H9 (cell line): ENCODE data around the gene PTCRA. TPM values are rescaled to one million over a fixed set of nuclear protein-coding genes. Genes with fewer than 3 reads are reported as not detected.

Experiments used
- DNase-seq: peaks from one replicate; pipeline ENCODE4 v3.0.0-alpha.2; 2017
- H2AFZ ChIP-seq: one replicate; pipeline ENCODE4 v1.6.1; 2013; ENCODE audit warnings: mild to moderate bottlenecking, low read length, control low read depth, moderate library complexity
- H2AK5ac ChIP-seq: 2 replicates; pipeline ENCODE4 v1.6.1; 2013; ENCODE audit warnings: low read length, control low read depth, mixed read lengths; ENCODE audit not compliant: insufficient read length
- H2BK120ac ChIP-seq: one replicate; pipeline ENCODE4 v1.6.1; 2013; ENCODE audit warnings: low read depth, mild to moderate bottlenecking, low read length, control low read depth, inconsistent platforms; ENCODE audit not compliant: poor library complexity, severe bottlenecking
- H2BK12ac ChIP-seq: 2 replicates; pipeline ENCODE4 v1.6.1; 2013; ENCODE audit warnings: low read length, control low read depth, mixed read lengths, low read depth; ENCODE audit not compliant: insufficient read length
- H2BK15ac ChIP-seq: 2 replicates; pipeline ENCODE4 v1.6.1; 2013; ENCODE audit warnings: low read depth, low read length, control low read depth
- H2BK20ac ChIP-seq: one replicate; pipeline ENCODE4 v1.6.1; 2013; ENCODE audit warnings: low read depth, mild to moderate bottlenecking, low read length, control low read depth, inconsistent platforms; ENCODE audit not compliant: poor library complexity, severe bottlenecking
- H2BK5ac ChIP-seq: 2 replicates; pipeline ENCODE4 v1.6.1; 2013; ENCODE audit warnings: low read length, control low read depth, mixed read lengths; ENCODE audit not compliant: insufficient read length
- H3K14ac ChIP-seq: 2 replicates; pipeline ENCODE4 v1.6.1; 2013; ENCODE audit warnings: low read length, control low read depth; ENCODE audit not compliant: insufficient read depth
- H3K18ac ChIP-seq: 2 replicates; pipeline ENCODE4 v1.6.1; 2013; ENCODE audit warnings: low read depth, mild to moderate bottlenecking, mixed read lengths, low read length, control low read depth; ENCODE audit not compliant: insufficient read length
- H3K23ac ChIP-seq: 2 replicates; pipeline ENCODE4 v1.6.1; 2013; ENCODE audit warnings: low read length, control low read depth, mixed read lengths, low read depth; ENCODE audit not compliant: insufficient read length
- H3K23me2 ChIP-seq: 2 replicates; pipeline ENCODE4 v1.6.1; 2013; ENCODE audit warnings: low read depth, mild to moderate bottlenecking, mixed read lengths, low read length, control low read depth; ENCODE audit not compliant: insufficient read length, poor library complexity, severe bottlenecking
- H3K27ac ChIP-seq: 2 replicates; pipeline ENCODE4 v1.5.1; 2013; ENCODE audit warnings: low read length, control low read depth, mixed read lengths, low read depth; ENCODE audit not compliant: insufficient read length
- H3K27me3 ChIP-seq: 2 replicates; pipeline ENCODE4 v1.6.1; 2013; ENCODE audit warnings: low read length, control low read depth, inconsistent platforms; ENCODE audit not compliant: insufficient read depth
- H3K4ac ChIP-seq: 2 replicates; pipeline ENCODE4 v1.6.1; 2013; ENCODE audit warnings: low read depth, mild to moderate bottlenecking, control low read depth, inconsistent platforms, low read length, moderate library complexity
- H3K4me1 ChIP-seq: 2 replicates; pipeline ENCODE4 v1.6.1; 2013; ENCODE audit warnings: low read length, control low read depth, inconsistent platforms; ENCODE audit not compliant: insufficient read depth
- H3K4me2 ChIP-seq: 2 replicates; pipeline ENCODE4 v1.6.1; 2013; ENCODE audit warnings: low read length, control low read depth, mixed read lengths; ENCODE audit not compliant: insufficient read length, insufficient read depth
- H3K56ac ChIP-seq: 2 replicates; pipeline ENCODE4 v1.6.1; 2013; ENCODE audit warnings: low read depth, mild to moderate bottlenecking, mixed read lengths, low read length, control low read depth; ENCODE audit not compliant: insufficient read length
- H3K79me1 ChIP-seq: 2 replicates; pipeline ENCODE4 v1.6.1; 2013; ENCODE audit warnings: low read depth, mild to moderate bottlenecking, moderate library complexity, low read length, control low read depth, inconsistent platforms; ENCODE audit not compliant: insufficient read depth, poor library complexity, severe bottlenecking
- H3K79me2 ChIP-seq: 2 replicates; pipeline ENCODE4 v1.6.1; 2013; ENCODE audit warnings: low read length, control low read depth, inconsistent platforms; ENCODE audit not compliant: insufficient read depth
- H3K9ac ChIP-seq: 2 replicates; pipeline ENCODE4 v1.6.1; 2013; ENCODE audit warnings: low read length, control low read depth, mixed read lengths; ENCODE audit not compliant: insufficient read length; ENCODE audit errors: extremely low read depth
- H3K9me3 ChIP-seq: one replicate; pipeline ENCODE4 v1.6.1; 2013; ENCODE audit warnings: low read depth, low read length, inconsistent platforms; ENCODE audit not compliant: control insufficient read depth
- H3T11ph ChIP-seq: one replicate; pipeline ENCODE4 v1.6.1; 2013; ENCODE audit warnings: mild to moderate bottlenecking, low read length, control low read depth, inconsistent platforms
- H4K20me1 ChIP-seq: one replicate; pipeline ENCODE4 v1.6.1; 2013; ENCODE audit not compliant: control insufficient read depth, insufficient read length, insufficient read depth
- H4K5ac ChIP-seq: 2 replicates; pipeline ENCODE4 v1.6.1; 2013; ENCODE audit warnings: low read depth, mild to moderate bottlenecking, mixed read lengths, low read length, control low read depth; ENCODE audit not compliant: insufficient read length
- H4K8ac ChIP-seq: replicated peaks from 2 replicates; pipeline ENCODE4 v1.6.1; 2013; ENCODE audit warnings: low read length, control low read depth, mixed read lengths, low read depth; ENCODE audit not compliant: insufficient read length
- H4K91ac ChIP-seq: 2 replicates; pipeline ENCODE4 v1.6.1; 2013; ENCODE audit warnings: low read depth, mild to moderate bottlenecking, moderate library complexity, mixed read lengths, low read length, control low read depth; ENCODE audit not compliant: insufficient read length
- H3K27ac Mint-ChIP-seq, 3 experiments: 2 replicates in 2 of 3; 3 replicates in 1 of 3; pipeline ENCODE4 v1.8.0; 2020 to 2021; ENCODE audit warnings: mixed read lengths in 3 of 3, mild to moderate bottlenecking in 1 of 3, moderate library complexity in 1 of 3
- H3K27me3 Mint-ChIP-seq: 2 replicates; pipeline ENCODE4 v1.8.0; 2021; ENCODE audit warnings: low read depth, mild to moderate bottlenecking, moderate library complexity, mixed read lengths
- H3K36me3 Mint-ChIP-seq, 3 experiments: 2 replicates in 2 of 3; 3 replicates in 1 of 3; pipeline ENCODE4 v1.8.0; 2020 to 2021; ENCODE audit warnings: low read depth in 3 of 3, mixed read lengths in 3 of 3; ENCODE audit not compliant: insufficient read depth in 1 of 3
- H3K4me1 Mint-ChIP-seq, 2 experiments: 2 replicates each; pipeline ENCODE4 v1.8.0; 2020; ENCODE audit warnings: mixed read lengths in 2 of 2
- H3K4me3 Mint-ChIP-seq, 2 experiments: 2 replicates in 1 of 2; 3 replicates in 1 of 2; pipeline ENCODE4 v1.8.0; 2020 to 2021; ENCODE audit warnings: mild to moderate bottlenecking in 2 of 2, mixed read lengths in 2 of 2, moderate library complexity in 1 of 2
- H3K9me3 Mint-ChIP-seq, 2 experiments: 2 replicates in 1 of 2; 3 replicates in 1 of 2; pipeline ENCODE4 v1.8.0; 2020; ENCODE audit warnings: mild to moderate bottlenecking in 2 of 2, mixed read lengths in 2 of 2, moderate library complexity in 1 of 2
- CTCF ChIP-seq: fragments of 200-600 bp; sonication (generic); conservative IDR thresholded peaks from 3 replicates; pipeline ENCODE4 v1.8.0; 2021; ENCODE audit warnings: antibody characterized with exemption, mild to moderate bottlenecking
- WGBS: extraction: QIAGEN DNeasy Blood & Tissue Kit; methylation state at CpG from one replicate; pipeline ENCODE4 v1.1.7; 2013; ENCODE audit warnings: missing lambda C conversion rate, low lambda C conversion rate, mixed read lengths; ENCODE audit not compliant: insufficient read length; ENCODE audit errors: extremely low coverage; 5-methylcytosine and 5-hydroxymethylcytosine counted together
- total RNA-seq: library from RNA; stranded (reverse); gene quantifications from 2 replicates; pipeline ENCODE4 v1.2.1, GENCODE V29; 2021

The PTCRA gene
- total RNA-seq, 1 experiment from 2014 or later = not detected

DNA sequence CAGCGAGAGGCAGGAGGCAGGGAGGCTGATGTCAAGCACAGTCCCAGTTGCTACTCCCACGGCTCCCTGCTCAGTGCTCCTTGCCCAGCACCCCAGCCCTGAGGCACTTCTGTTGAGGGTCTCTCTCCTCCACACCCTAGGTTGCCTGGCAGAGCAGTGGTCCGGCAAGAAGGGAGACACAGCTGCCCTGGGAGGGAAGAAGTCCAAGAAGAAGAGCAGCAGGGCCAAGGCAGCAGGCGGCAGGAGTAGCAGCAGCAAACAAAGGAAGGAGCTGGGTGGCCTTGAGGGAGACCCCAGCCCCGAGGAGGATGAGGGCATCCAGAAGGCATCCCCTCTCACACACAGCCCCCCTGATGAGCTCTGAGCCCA, 22.6 kb downstream of the PTCRA start:
- H2AFZ ChIP-seq = no peak overlapping the region
- H3K4me1 ChIP-seq = no peaks in the 10 kb centered on the region
- no peaks in the 10 kb centered on the region for H3K27me3 Mint-ChIP-seq
- H3K27me3 ChIP-seq = no peaks in the 10 kb centered on the region
- H3K4me3 Mint-ChIP-seq = no peak overlapping the region
- H3K14ac ChIP-seq = no peak overlapping the region; the same call in 1 of the 2 replicates
- no peak overlapping the region for H2BK12ac ChIP-seq
- H3K4ac ChIP-seq = no peak overlapping the region
- no peak overlapping the region for H2AK5ac ChIP-seq
- no peak overlapping the region for H3K18ac ChIP-seq
- TF ChIP-seq CTCF = no peak
- no peak overlapping the region for H2BK20ac ChIP-seq
- no peak overlapping the region for H3K27ac ChIP-seq
- H3T11ph ChIP-seq = no peak overlapping the region
- H3K56ac ChIP-seq = no peak overlapping the region
- H3K4me2 ChIP-seq = no peak overlapping the region
- no peak overlapping the region for H4K91ac ChIP-seq
- peaks cover 9 to 14% of the 10 kb centered on the region in 2 experiments for H3K4me1 Mint-ChIP-seq
- H3K23me2 ChIP-seq = no peaks in the 10 kb centered on the region
- H4K20me1 ChIP-seq = peaks cover 2% of the 10 kb centered on the region
- H2BK15ac ChIP-seq = no peak overlapping the region
- H3K23ac ChIP-seq = no peak overlapping the region
- no CpG with 5 or more reads among the region's 5 CpGs for WGBS
- no peak for DNase-seq
- H2BK5ac ChIP-seq = no peak overlapping the region
- no peaks in the 10 kb centered on the region for H3K79me1 ChIP-seq
- no peaks in the 10 kb centered on the region; a peak in 1 of 5 replicates for H3K9me3 Mint-ChIP-seq
- no peaks in the 10 kb centered on the region for H3K9me3 ChIP-seq
- peaks cover 2% of the 10 kb centered on the region; the same call in 1 of the 2 replicates for H3K79me2 ChIP-seq
- H2BK120ac ChIP-seq = no peak overlapping the region
- H4K8ac ChIP-seq = no peak overlapping the region
- peak overlapping the region in 1 of 3 experiments; percentile 47; a peak in 1 of 7 replicates for H3K27ac Mint-ChIP-seq
- H3K36me3 Mint-ChIP-seq = peaks cover 34 to 76% (median 56%) of the 10 kb centered on the region in 3 experiments
- H4K5ac ChIP-seq = no peak overlapping the region
- H3K9ac ChIP-seq = no peak overlapping the region
